Measurements from ENCODE around the gene TTC9.
A peak's percentile ranks its signal among the peaks of the same experiment; 100 is the strongest.

Gene TTC9

DNA sequence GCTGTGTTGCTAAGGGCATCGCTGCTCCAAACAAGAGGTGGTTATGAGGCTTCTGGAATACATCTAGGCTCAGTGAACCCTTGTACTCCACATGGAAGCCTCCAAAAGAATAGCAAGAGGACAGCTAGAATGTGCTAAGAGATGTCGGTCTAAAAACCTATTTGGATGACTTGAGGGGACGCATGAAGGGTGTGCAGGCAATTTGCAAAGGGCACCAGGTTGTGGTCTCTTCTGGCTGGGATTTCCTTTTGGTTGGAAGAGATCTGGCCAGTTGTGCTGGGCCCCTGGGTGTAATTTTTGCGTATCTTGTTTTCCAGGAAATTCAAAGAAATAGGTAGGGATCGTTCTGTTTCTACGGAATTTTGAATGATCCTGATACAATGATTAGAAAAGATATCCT lies 4.2 kb downstream of the TTC9 start:
- DNase-seq (ENCODE audit: low read depth): no peak

DNA sequence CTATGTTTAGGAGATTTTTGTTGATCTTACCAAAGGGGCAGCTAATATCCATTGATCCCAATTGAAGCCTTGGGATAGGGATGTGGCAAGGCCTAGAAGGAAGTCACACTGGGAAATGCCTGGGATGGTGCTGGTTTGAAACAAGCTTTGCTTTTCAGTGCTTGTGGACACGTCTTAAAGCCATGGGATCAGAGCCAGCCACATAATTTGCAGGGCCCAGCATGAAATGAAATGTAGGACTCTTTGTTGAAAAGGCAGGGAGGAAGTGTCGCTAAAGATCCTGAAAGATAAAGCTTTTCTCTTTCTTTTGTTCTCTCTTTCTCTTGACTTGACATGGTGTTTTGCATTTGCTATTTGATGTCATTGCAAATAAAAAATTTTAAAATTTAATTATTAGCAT lies 5.0 kb downstream of the TTC9 start:
- no peak for DNase-seq (ENCODE audit: low read depth)

DNA sequence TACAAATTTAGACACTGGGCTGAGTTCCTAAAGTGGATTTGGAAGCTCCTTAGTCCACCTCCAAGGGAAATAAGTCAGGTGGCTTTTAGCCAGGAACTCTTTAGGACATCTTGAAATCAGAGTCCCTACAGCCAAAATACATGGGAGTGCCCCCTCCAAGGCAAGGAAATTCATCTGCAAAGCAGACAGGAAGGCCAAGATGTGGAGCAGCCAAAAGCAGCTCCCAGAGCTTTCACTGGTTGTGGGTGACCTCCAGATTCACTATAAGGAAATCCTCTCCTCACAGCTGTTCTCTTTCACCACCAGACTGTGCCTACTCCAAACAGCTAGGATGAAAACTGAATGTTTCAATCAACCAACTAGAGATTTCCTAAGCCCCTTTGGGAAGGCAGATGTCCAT lies 6.6 kb downstream of the TTC9 start:
- no peak for DNase-seq (ENCODE audit: low read depth)

DNA sequence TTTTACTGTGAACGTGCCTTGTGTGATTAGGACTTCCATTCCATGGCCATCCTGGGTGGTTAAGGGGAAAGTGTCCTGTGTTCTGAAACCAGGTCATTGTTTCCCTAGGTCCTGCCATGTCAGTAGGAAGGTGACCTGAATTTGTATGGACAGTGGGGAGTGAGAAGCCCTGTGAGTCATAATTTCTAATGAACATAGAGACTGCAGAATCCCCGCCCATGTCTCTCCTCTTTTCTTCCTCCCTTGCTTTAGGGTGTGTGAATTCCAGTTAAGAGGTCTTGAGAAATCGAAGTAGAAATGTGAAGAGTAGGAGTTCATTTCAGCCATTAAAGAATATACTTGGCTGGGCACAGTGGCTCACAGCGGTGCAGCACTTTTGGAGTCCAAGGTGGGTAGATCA lies 8.1 kb downstream of the TTC9 start:
- no peak for DNase-seq (ENCODE audit: low read depth)

DNA sequence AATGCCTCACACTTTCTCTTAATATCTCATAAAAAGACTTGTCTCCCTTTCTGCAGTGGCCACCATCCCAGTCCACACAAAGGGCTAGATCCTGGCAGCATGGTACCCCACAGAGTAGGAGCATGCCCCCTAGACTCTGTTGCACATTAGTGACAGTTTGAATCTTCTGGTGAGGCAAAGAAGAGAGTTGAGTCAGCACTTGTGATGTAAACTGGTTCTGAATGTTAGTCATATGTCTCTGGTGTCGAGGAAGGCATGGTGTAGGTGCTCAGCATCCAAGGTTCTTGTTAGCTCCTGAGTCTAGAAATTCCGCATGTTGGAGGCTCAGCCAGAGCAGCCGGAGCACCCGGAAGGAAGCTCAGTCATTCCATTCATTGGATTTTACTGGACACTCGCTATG lies 9.8 kb downstream of the TTC9 start:
- no peak for DNase-seq (ENCODE audit: low read depth)

DNA sequence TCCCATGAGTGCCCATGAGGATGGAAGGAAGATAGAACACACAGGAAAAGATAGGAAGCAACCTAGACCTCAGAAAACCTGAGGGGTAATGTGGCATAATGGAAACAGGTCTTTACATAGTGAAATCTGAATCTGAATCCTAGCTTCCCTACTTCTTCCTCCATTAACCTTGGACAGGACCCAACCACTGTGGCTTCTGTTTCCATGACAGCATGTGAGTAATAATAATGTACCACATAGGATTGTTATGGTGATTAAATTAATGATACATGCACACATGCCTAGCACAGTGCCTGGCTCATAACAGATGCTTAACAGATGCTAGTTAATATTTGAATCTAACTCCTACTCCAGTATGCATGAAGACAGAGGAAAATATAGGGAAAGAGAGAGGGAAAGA lies 11.2 kb downstream of the TTC9 start:
- DNase-seq (ENCODE audit: low read depth): no peak

DNA sequence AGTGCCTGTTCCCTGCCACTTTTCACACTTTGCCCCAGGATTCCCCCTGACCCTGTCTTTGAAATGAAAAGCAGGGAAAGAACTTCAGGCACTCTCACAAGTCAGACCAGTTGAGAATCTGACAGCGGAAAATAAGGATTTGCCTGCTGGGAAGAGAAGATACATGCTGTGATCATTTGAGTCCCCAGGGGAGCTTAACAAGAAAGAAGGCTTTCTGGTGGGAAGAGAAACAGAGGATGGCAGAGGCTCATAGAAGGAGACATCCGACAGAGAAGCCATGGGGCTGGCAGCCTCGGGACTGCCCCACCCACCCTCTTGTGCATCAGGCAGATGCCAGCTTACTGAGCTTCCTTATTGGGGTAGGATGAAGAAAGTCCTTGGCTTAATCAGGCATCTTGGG lies 11.9 kb downstream of the TTC9 start:
- no peak for DNase-seq (ENCODE audit: low read depth)

DNA sequence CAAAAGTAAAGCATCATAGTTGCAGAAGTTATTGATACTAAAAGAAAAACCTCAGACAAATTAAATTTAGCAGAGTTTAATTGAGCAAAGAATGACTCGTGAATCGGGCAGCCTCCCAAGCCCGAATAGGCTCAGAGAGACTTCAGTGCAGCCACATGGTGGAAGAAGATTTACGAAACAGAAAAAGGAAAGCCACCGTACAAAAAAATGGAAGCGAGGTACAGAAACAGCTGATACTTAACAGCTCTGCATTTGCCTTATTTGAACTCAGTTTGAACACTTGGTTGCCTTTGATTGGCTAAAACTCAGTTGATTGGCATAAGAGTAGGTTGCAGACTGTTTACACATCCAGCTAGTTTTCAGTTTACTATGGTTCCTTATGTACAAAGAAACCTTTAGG lies 12.9 kb downstream of the TTC9 start:
- DNase-seq (ENCODE audit: low read depth): no peak

DNA sequence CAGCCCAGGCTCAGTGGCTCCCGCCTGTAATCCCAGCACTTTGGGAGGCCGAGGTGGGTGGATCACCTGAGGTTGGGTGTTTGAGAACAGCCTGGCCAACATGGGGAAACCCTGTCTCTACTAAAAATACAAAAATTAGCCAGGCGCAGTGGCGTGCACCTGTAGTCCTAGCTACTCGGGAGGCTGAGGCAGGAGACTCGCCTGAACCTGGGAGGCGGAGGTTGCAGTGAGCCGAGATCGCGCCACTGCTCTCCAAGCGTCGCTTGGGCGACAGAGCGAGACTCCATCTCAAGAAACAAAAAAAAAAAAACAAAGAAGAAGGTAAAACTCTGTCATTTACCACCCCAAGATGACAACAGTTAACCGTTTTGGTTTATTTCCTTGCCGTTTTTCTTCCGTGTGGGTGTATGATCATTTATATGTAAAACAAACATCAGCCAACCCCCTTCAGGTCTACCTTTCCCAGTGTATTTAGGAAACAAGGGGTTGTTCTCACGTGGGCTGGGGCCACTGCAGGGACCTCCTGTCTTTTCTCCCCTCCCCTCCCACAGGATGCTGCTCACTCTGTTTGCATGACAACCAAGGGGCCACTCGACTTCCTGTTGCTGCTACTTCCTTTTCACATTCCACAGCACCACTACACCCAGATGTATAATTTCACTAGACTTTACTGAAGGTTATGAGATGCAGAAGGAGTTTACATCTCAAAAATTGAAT lies 13.6 kb downstream of the TTC9 start:
- DNase-seq (ENCODE audit: low read depth): peak; percentile 69

DNA sequence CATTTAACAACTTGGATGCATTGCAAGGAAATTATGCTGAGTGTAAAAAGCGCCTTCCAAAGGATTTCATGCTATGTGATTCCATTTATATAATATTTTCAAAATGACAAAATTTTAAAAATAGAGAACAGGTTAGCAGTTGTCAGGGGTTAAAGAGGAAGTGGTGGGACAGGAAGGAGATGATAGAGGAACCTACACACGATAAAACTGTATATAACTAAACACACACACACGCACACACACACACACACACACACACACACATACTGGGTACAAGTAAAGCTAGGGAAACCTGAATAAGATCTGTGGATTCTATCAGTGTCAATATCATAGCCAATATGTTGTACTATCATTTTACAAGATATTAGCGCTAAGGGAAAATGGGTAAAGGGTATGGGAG lies 17.2 kb downstream of the TTC9 start:
- no peak for DNase-seq (ENCODE audit: low read depth)

DNA sequence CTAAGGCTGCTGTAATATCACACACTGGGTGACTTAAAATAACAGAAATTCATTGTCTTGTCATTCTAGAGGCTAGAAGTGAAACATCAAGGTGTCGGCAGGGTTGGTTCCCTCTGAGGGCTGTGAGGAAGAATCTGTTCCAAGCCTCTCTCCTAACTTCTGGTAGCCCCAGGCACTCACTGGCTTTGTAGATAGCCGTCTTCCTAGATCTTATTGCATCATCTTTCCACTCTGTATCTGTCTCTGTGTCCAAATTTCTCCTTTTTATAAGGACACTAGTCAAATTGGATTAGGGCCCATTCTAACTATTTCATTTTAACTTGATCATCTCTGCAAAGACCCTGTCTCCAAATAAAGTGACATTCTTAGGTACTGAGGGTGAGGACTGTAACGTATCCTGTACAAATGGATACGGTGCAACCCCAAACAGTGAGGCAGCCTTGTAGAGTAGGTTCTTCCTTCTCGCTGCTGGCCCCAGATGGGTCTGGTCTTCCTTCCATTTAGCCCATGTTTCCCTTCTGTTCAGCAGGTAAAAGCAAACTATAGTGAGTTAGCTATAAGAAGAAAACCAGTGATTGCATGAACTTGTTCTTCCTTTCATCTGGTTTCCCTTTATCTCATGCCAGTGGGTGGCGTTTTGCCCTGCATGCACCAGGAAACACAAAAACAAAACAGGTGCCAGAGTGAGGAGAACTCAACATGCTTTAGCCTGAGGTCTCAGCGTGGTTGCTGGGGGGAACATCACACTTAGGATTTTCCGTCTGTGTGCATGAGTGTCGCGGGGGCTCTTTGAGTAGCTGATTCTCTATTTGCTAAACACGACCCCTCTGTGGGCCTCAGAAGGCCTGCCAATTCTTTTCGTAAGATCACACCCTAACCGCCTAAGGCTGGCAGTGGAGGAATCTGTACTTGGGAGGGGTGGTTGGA lies 19.5 kb downstream of the TTC9 start:
- DNase-seq (ENCODE audit: low read depth): peak; percentile 21

DNA sequence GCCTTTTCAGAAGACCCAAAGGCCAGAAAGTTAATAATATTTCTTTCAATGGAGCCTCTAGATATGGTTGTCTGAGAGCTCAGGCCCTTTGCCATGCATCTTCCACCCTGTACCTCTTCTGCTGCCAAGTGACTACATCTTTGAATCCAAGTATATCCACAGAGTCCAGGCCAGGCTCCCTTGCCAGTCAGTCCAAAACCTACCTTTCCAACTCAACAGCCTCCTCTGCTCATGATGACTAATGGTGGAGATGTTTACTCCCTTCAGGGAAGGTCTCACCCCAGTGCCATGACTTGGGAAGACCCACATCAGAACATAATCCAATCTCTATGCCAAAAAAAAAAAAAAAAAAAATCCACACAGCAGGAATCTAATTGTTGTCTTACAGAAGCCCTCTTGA lies 20.4 kb downstream of the TTC9 start:
- no peak for DNase-seq (ENCODE audit: low read depth)

DNA sequence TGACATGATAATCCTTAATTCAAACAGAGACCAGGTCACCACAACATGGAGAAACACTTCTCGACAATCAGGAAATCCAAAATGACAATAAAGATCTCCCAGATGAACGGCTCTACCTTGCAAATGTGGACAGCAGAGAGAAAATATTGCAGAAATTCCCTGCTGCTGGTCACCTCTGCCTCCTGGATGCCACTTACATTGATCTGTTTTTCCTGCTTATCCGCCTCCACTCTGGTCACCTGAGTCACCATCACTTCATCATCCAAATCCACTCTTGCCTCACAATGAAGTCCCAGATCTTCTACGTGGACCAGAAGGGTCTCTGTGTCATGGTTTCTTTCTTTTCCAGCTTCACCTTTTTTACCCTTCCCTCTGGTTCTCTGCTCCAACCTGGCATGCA lies 21.1 kb downstream of the TTC9 start:
- DNase-seq (ENCODE audit: low read depth): no peak

DNA sequence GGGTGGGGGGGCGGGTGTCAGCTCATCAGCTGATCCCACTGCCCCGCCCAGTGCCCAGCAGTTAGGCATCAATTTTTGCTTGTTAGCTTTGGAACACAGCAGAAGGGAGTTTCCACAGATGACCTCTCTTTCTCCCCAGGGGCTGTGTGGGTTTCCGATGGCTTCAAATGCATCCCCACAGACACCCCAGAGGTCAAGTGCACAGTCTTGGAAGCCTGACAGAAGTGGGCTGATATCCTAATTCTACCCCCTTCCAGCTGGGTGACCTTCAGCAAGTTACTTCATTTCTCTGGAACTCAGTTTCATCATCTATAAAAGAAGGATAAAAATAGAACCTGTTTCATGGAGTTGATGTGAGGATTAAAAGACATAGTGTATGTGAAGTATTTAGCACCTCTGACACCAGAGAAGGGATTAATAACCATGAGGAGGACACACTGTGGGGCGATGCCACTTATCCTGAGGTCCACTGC lies 22.0 kb downstream of the TTC9 start:
- DNase-seq (ENCODE audit: low read depth): no peak

DNA sequence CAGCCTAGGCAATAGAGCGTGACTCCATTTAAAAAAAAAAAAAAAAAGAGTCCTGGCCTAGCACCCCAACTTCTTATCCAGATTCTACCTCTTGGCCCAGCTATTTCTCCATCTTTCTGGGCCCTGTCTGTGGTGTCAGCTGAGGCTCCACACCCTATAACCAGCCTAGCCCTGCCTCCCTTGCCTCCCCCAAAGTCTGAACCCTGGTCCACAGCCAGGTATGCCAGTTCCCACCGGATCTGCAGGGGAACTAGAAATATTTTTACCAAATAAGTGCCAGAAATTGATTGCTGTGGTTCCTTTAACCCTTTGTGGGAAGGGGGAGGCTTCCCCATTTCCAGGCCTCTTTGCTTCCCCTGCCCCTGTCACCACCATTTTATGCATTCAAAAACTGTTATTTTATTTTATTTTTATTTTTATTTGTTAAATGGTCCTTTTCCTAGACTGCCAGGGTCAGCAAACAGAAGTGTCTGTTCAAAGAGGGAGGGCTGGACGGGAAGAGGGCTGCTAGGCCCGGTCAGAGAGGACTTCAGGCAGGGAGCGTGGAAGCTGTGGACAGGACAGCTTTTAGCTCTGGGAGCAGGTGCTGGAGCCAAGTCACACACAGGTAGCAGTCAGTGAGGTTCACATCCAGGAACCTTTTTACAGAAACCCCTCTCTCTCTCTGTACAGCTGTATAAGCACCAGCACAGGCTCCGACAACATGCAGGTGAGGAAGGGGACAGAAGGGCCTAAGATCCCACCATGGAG lies 23.2 kb downstream of the TTC9 start:
- DNase-seq (ENCODE audit: low read depth): no peak

DNA sequence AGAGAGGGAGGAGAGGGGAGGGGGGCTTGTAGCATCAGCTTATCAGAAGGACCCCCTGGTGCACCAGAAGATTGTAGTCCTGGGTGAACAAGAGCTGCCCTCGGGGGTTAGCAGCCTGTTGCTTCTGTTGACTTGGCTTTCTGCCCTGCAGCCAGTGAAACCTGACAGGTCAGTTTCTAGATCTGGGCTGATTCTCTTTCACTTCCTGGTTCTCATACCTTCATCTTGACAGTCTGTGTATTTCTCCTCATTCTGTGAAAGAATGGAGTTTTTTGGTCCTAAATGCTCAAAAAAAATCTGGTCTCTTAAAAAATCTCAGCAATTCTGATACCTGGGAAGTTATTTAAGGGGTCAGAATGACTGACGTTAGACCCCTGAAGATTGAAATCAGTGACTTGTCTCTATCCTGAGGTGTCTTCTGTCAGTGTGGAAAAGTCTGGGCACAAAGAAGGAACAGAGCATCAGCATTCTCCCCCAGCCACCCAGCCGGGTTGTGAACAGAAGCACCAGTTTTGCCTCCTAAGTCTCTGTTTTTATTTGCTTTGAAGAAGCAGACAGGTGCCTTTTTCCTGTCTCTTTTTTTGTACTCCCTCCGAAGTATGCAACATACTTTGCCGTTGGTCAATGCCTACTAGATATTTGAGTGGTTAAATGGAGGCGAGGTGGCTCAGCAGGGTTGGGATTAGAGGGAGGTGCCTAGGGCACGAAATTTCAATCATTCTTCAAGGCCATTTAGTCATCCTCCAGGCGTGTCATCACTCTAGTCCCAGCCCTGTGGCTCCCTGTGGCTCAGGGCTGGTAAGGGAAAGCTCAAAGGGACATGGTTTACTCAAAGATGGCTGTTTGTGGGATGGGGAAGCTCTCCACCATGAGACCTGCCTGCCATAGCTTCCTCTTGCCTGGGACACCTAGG lies 24.0 kb downstream of the TTC9 start:
- no peak for DNase-seq (ENCODE audit: low read depth)

DNA sequence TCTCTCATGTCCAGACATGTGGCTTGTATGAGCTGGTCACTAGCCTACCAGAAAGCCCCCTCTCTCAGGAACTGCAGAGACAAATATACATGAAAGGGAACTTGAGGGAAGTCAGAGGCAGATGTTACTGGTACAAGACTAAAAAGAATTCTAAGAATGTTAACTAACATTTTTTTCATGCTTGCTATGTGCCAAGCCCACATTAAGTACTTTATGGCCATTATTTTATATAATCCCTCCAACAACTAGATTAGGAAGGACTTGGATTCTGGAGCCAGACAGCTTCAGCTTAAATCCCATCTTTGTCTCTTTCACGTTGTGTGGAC lies 24.6 kb downstream of the TTC9 start:
- DNase-seq (ENCODE audit: low read depth): no peak

DNA sequence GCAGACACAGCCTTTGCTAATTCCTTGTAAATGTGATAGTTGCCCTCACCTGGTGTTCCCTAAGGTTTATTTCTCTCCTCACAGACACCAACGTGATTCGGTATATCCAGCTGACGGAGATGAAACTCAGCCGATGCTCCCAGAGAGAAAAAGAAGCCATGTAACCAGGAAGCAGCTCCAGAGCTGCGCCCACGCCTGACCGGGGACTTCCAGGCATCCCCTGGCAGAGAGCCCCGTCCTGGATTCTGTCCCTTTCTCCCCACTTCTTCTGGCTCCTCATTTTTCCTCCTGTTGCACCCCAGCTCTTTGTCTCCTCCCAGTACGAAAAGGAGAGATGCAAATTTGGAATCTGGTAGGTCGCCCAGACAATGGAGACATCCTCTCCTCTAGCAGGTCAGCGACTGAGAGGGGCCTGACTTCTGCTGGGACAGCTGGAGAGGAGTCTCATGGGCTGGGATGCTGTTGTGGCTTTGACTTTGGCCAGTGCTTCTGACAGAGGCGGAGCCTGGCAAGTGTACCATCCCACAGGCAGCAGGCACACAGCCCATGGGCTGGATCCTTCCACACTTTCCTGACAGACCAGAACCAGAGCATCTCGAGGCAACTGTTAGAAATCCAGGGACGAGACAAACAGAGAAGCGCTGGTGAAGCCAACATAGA lies 29.4 kb downstream of the TTC9 start:
- DNase-seq (ENCODE audit: low read depth): no peak

DNA sequence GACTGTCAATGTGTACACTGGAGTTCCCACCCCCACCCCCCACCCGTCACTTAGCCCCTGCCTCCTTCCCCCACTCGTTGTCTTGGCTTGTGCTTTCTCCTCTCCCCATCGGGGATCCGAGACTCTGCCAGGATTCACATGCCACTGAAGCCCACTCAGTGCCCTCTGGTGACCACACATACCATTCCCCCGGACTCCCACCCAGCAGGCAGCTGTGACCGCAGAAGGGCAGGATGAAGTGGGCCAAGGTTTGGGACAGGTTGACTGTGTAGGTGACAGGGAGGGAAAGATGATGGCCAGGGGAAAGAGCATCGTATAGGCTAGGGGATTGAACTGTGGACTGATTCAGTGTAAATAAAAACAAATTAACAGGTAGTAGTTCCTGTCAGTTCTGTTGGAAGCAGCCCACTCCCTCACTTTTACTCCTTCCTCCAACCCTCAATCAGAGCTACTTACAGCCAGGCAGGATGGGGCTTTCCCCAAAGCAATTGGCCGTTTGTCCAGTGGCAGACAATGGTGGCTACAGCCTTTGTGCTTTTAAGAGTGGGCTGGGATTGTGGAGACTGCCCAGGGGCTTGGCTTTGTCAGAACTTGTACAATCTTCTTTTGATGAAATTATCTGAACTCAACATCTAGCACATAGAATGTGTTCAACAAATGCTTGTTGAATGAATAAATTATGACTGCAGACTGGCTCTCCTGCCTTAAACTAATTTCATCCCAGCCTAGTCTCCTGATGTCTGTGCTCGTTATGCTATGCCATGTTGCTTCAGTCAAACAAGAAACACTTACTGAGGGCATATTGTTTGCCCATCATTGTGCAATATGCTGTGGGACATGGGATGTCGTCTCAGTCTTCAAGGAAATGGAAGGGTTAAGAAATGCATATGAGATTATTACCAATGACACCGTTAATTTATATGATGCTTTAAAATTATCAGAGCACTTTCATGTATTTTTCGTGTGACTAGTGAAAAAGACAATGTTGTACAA lies 30.2 kb downstream of the TTC9 start:
- DNase-seq (ENCODE audit: low read depth): no peak

DNA sequence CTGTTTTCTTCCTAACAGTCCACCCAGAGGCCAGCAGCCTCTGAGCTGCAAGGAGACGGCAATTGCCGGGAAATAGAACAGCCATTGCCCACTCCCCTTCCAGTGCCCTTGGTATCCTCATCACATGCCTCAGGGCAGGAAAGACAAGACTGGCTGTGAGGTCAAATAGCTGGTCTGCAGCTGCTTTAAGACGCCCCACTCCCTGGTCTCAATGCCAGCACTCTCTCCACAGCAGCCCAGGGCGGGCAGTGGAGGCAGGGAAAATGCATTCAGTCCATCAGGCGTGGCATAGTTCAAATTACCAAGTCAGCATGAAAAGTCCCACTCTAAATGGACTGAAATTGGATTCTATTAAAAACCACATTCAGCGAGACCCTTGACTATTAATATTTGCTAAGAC lies 35.6 kb downstream of the TTC9 start:
- DNase-seq (ENCODE audit: low read depth): no peak
